SK-N-SH treated with all-trans-retinoic acid at 6 μM for 48 hours (cell line): ENCODE results near the gene SLAMF7.

Experiments used
- ATAC-seq: fragments of 200-7000 bp; cut with Tn5 transposase; 3 replicates; pipeline ENCODE4 v1.9.1; 2020; ENCODE audit warnings: mild to moderate bottlenecking, moderate library complexity
- ARNTL ChIP-seq: fragments of 450-650 bp; formaldehyde crosslinking; IDR thresholded peaks from 2 replicates; pipeline ENCODE4 v1.5.0; 2020; ENCODE audit warnings: low read depth, mild to moderate bottlenecking, moderate library complexity, borderline replicate concordance
- CREB5 ChIP-seq: fragments of 250-450 bp; sonication (Bioruptor Pico); IDR thresholded peaks from 2 replicates; pipeline ENCODE4 v1.5.1; 2020; ENCODE audit warnings: low read depth, mild to moderate bottlenecking, moderate library complexity
- CSDC2 ChIP-seq: fragments of 250-450 bp; sonication (Bioruptor Pico); IDR thresholded peaks from 2 replicates; pipeline ENCODE4 v1.5.0; 2020; ENCODE audit warnings: mild to moderate bottlenecking, moderate library complexity
- CSRNP3 ChIP-seq: fragments of 250-450 bp; sonication (Bioruptor Pico); IDR thresholded peaks from 2 replicates; pipeline ENCODE4 v1.5.1; 2021; ENCODE audit warnings: mild to moderate bottlenecking, moderate library complexity
- ESRRG ChIP-seq: fragments of 250-450 bp; sonication (Bioruptor Pico); IDR thresholded peaks from 2 replicates; pipeline ENCODE4 v1.6.1; 2021; ENCODE audit warnings: mild to moderate bottlenecking
- GLIS3 ChIP-seq: fragments of 250-450 bp; sonication (Bioruptor Pico); IDR thresholded peaks from 2 replicates; pipeline ENCODE4 v1.5.0; 2020; ENCODE audit warnings: mild to moderate bottlenecking, moderate library complexity
- ISL1 ChIP-seq: fragments of 250-450 bp; sonication (Bioruptor Pico); IDR thresholded peaks from 2 replicates; pipeline ENCODE4 v2.1.2; 2022; ENCODE audit warnings: mild to moderate bottlenecking, moderate library complexity
- OSR1 ChIP-seq: fragments of 250-450 bp; sonication (Bioruptor Pico); IDR thresholded peaks from 2 replicates; pipeline ENCODE4 v1.8.0; 2022; ENCODE audit warnings: moderate library complexity, mild to moderate bottlenecking, inconsistent platforms
- POU6F1 ChIP-seq: fragments of 250-450 bp; sonication (Bioruptor Pico); IDR thresholded peaks from 2 replicates; pipeline ENCODE4 v1.8.0; 2021; ENCODE audit warnings: low read depth, mild to moderate bottlenecking, moderate library complexity, borderline replicate concordance
- RARB ChIP-seq: fragments of 250-450 bp; sonication (Bioruptor Pico); IDR thresholded peaks from 2 replicates; pipeline ENCODE4 v1.8.0; 2021; ENCODE audit warnings: mild to moderate bottlenecking, moderate library complexity
- SNAI2 ChIP-seq: fragments of 250-450 bp; sonication (Bioruptor Pico); IDR thresholded peaks from 2 replicates; pipeline ENCODE4 v1.5.0; 2020; ENCODE audit warnings: mild to moderate bottlenecking, moderate library complexity
- TCF4 ChIP-seq: fragments of 250-450 bp; sonication (Bioruptor Pico); IDR thresholded peaks from 2 replicates; pipeline ENCODE4 v1.8.0; 2021; ENCODE audit warnings: mild to moderate bottlenecking, moderate library complexity, borderline replicate concordance
- TOX ChIP-seq: fragments of 250-450 bp; sonication (Bioruptor Pico); IDR thresholded peaks from 2 replicates; pipeline ENCODE4 v1.8.0; 2021; ENCODE audit warnings: mild to moderate bottlenecking, moderate library complexity, borderline replicate concordance
- TSHZ2 ChIP-seq: fragments of 250-450 bp; sonication (Bioruptor Pico); IDR thresholded peaks from 2 replicates; pipeline ENCODE4 v1.5.0; 2020; ENCODE audit warnings: mild to moderate bottlenecking, moderate library complexity
- ZC3H10 ChIP-seq: fragments of 250-450 bp; sonication (Bioruptor Pico); IDR thresholded peaks from 2 replicates; pipeline ENCODE4 v1.5.1; 2021; ENCODE audit warnings: mild to moderate bottlenecking, moderate library complexity
- ZFP3 ChIP-seq: fragments of 250-450 bp; sonication (Bioruptor Pico); IDR thresholded peaks from 2 replicates; pipeline ENCODE4 v1.5.0; 2020; ENCODE audit warnings: mild to moderate bottlenecking, moderate library complexity
- ZFP30 ChIP-seq: fragments of 450-650 bp; formaldehyde crosslinking; IDR thresholded peaks from 2 replicates; pipeline ENCODE4 v1.5.0; 2022; ENCODE audit warnings: mild to moderate bottlenecking, moderate library complexity
- ZNF565 ChIP-seq: fragments of 450-650 bp; formaldehyde crosslinking; conservative IDR thresholded peaks from 2 replicates; pipeline ENCODE4 v1.5.0; 2020; ENCODE audit warnings: low read depth, mild to moderate bottlenecking, moderate library complexity
- ZNF70 ChIP-seq: fragments of 450-650 bp; formaldehyde crosslinking; IDR thresholded peaks from 2 replicates; pipeline ENCODE4 v1.5.0; 2020; ENCODE audit warnings: mild to moderate bottlenecking, moderate library complexity

The SLAMF7 gene

GRCh38 chr1:160755911-160756848 is 17.1 kb downstream of the SLAMF7 start:
- no peak for TF ChIP-seq CSDC2 (CRISPR knock-in tag)
- no peak for ATAC-seq

- no peak for TF ChIP-seq ZFP3 (CRISPR knock-in tag)
- no peak for TF ChIP-seq TOX (CRISPR knock-in tag)
- no peak for TF ChIP-seq TSHZ2
- TF ChIP-seq, all 23 proteins: peak for 0
- ATAC-seq: no peak
Observed at GRCh38 chr1:160756849-160757201, 17.8 kb downstream of the SLAMF7 start.

GRCh38 chr1:160758521-160758920 is 19.5 kb downstream of the SLAMF7 start:
- TF ChIP-seq GLIS3 (CRISPR knock-in tag): no peak
- no peak for TF ChIP-seq OSR1
- no peak for TF ChIP-seq RARB (CRISPR knock-in tag)
- no peak for TF ChIP-seq TOX (CRISPR knock-in tag)
- TF ChIP-seq TCF4: no peak
- no peak for TF ChIP-seq ZNF70
- TF ChIP-seq ZC3H10 (CRISPR knock-in tag): no peak
- TF ChIP-seq, all 23 proteins: peak for 0
- no peak for ATAC-seq

GRCh38 chr1:160759740-160760139 is 20.7 kb downstream of the SLAMF7 start:
- ATAC-seq: no peak
- TF ChIP-seq ZNF70: no peak
- no peak for TF ChIP-seq ISL1 (CRISPR knock-in tag)
- TF ChIP-seq GLIS3 (CRISPR knock-in tag): no peak
- no peak for TF ChIP-seq ESRRG (CRISPR knock-in tag)
- TF ChIP-seq CSDC2 (CRISPR knock-in tag): no peak
- TF ChIP-seq CREB5: no peak
- no peak for TF ChIP-seq ARNTL (CRISPR knock-in tag)
- no peak for TF ChIP-seq POU6F1 (CRISPR knock-in tag)
- TF ChIP-seq ZC3H10 (CRISPR knock-in tag): no peak
- no peak for TF ChIP-seq TSHZ2
- TF ChIP-seq ZNF565 (CRISPR knock-in tag): no peak
- TF ChIP-seq ZFP30 (CRISPR knock-in tag): no peak
- no peak for TF ChIP-seq SNAI2 (CRISPR knock-in tag)

GRCh38 chr1:160761046-160761445 is 22.0 kb downstream of the SLAMF7 start:
- TF ChIP-seq GLIS3 (CRISPR knock-in tag) (no peak), CSRNP3 (CRISPR knock-in tag) (no peak), ZNF70 (no peak), ISL1 (CRISPR knock-in tag) (no peak)
- TF ChIP-seq, all 23 proteins: peak for 0
- ATAC-seq: no peak
